Adipocyte (in vitro differentiated cells): ENCODE measurements around the gene KLB.
"Not testable (repeated sequence)": the region's sequence is repeated elsewhere in the genome, so short reads cannot be mapped to it uniquely, and the experiment has no call there.

Source experiments
- DNase-seq: peaks from one replicate; pipeline ENCODE4 v3.0.0-alpha.2; 2015; ENCODE audit warnings: low read depth
- H3K27me3 ChIP-seq: replicated peaks from 2 replicates; pipeline ENCODE4 v1.7.0; 2013; ENCODE audit warnings: mild to moderate bottlenecking, low read length, moderate library complexity; ENCODE audit not compliant: control insufficient read depth, insufficient read depth
- H3K36me3 ChIP-seq: 2 replicates; pipeline ENCODE4 v1.7.0; 2013; ENCODE audit warnings: low read length, mild to moderate bottlenecking, moderate library complexity; ENCODE audit not compliant: control insufficient read depth, insufficient read depth, severe bottlenecking
- H3K4me1 ChIP-seq: 2 replicates; pipeline ENCODE4 v1.7.0; 2013; ENCODE audit warnings: mild to moderate bottlenecking, low read length, moderate library complexity; ENCODE audit not compliant: control insufficient read depth, insufficient read depth
- H3K4me3 ChIP-seq: 2 replicates; pipeline ENCODE4 v1.7.0; 2013; ENCODE audit warnings: mild to moderate bottlenecking, low read length, moderate library complexity
- H3K9ac ChIP-seq: 2 replicates; pipeline ENCODE4 v1.7.0; 2013; ENCODE audit warnings: mild to moderate bottlenecking, low read length, moderate library complexity
- H3K9me3 ChIP-seq: 2 replicates; pipeline ENCODE4 v1.7.0; 2013; ENCODE audit warnings: mild to moderate bottlenecking, low read length, moderate library complexity; ENCODE audit not compliant: control insufficient read depth

Gene KLB

GRCh38 chr4:39452153-39452859, 45.6 kb downstream of the KLB start:
- Histone ChIP-seq H3K36me3 (peaks cover 83% of the 10 kb centered on the region), H3K4me1 (peaks cover 54% of the 10 kb centered on the region), H3K9ac (peak overlapping the region; percentile 5), H3K4me3 (no peak overlapping the region), H3K27me3 (no peaks in the 10 kb centered on the region), H3K9me3 (no peaks in the 10 kb centered on the region)
- no peak for DNase-seq

- no peak for DNase-seq
- H3K36me3 ChIP-seq = peaks cover 85% of the 10 kb centered on the region
- H3K4me1 ChIP-seq = peaks cover 52% of the 10 kb centered on the region
- H3K9me3 ChIP-seq = no peaks in the 10 kb centered on the region
- H3K9ac ChIP-seq = no peak overlapping the region
- no peaks in the 10 kb centered on the region for H3K27me3 ChIP-seq
- no peak overlapping the region for H3K4me3 ChIP-seq
These were observed 46.3 kb downstream of the KLB start for GRCh38 chr4:39452860-39453587.

- peaks cover 80% of the 10 kb centered on the region for H3K36me3 ChIP-seq
- no peak overlapping the region for H3K9ac ChIP-seq
- H3K4me3 ChIP-seq = no peak overlapping the region
- peaks cover 52% of the 10 kb centered on the region for H3K4me1 ChIP-seq
- no peak for DNase-seq
- H3K27me3 ChIP-seq = no peaks in the 10 kb centered on the region
- no peaks in the 10 kb centered on the region for H3K9me3 ChIP-seq
These were observed 47.0 kb downstream of the KLB start for GRCh38 chr4:39453738-39454137.

GRCh38 chr4:39455486-39455885, 48.8 kb downstream of the KLB start:
- Histone ChIP-seq H3K9ac (peak overlapping the region; percentile 98), H3K27me3 (no peaks in the 10 kb centered on the region), H3K4me1 (peaks cover 48% of the 10 kb centered on the region), H3K4me3 (peak overlapping the region; percentile 100), H3K36me3 (peaks cover 68% of the 10 kb centered on the region), H3K9me3 (no peaks in the 10 kb centered on the region)
- no peak for DNase-seq

- DNase-seq = no peak
- Histone ChIP-seq H3K36me3 (peaks cover 57% of the 10 kb centered on the region), H3K4me1 (peaks cover 34% of the 10 kb centered on the region), H3K9ac (peak overlapping the region; percentile 98), H3K27me3 (no peaks in the 10 kb centered on the region), H3K4me3 (peak overlapping the region; percentile 100), H3K9me3 (no peaks in the 10 kb centered on the region)
These were observed 50.4 kb downstream of the KLB start for GRCh38 chr4:39456946-39457763.

- Histone ChIP-seq H3K36me3 (peaks cover 51% of the 10 kb centered on the region), H3K9ac (peak overlapping the region; percentile 98), H3K4me1 (peaks cover 27% of the 10 kb centered on the region), H3K4me3 (peak overlapping the region; percentile 100)
- not testable (repeated sequence) for DNase-seq, H3K27me3 ChIP-seq, H3K9me3 ChIP-seq
These were observed 51.4 kb downstream of the KLB start for GRCh38 chr4:39458161-39458504.

- no peaks in the 10 kb centered on the region for H3K9me3 ChIP-seq
- peak; percentile 99 for DNase-seq
- H3K4me1 ChIP-seq = peaks cover 27% of the 10 kb centered on the region
- peak within 1 kb of the TSS; percentile 100 for H3K4me3 ChIP-seq
- peaks cover 51% of the 10 kb centered on the region for H3K36me3 ChIP-seq
- H3K9ac ChIP-seq = peak within 1 kb of the TSS; percentile 98
- no peaks in the 10 kb centered on the region for H3K27me3 ChIP-seq
These were observed 52.0 kb downstream of the KLB start, which contains the start of the genes LIAS and RPL9 for GRCh38 chr4:39458505-39459300. Gene LIAS, plus strand, starts transcription at chr4:39459056. Its CDS starts 62 bp downstream, at chr4:39459118. Gene RPL9, minus strand, starts transcription at chr4:39458922. Its CDS starts 483 bp downstream, at chr4:39458439.

- H3K9me3 ChIP-seq = no peaks in the 10 kb centered on the region
- peaks cover 22% of the 10 kb centered on the region for H3K36me3 ChIP-seq
- H3K27me3 ChIP-seq = no peaks in the 10 kb centered on the region
- H3K4me1 ChIP-seq = peaks cover 12% of the 10 kb centered on the region
- peak; percentile 85 for DNase-seq
- peak overlapping the region; percentile 43 for H3K4me3 ChIP-seq
- H3K9ac ChIP-seq = peak overlapping the region; percentile 63
These were observed 58.3 kb downstream of the KLB start for GRCh38 chr4:39464886-39465501.

- peak; percentile 15 for DNase-seq
These were observed 60.0 kb downstream of the KLB start for GRCh38 chr4:39466747-39467146.

GRCh38 chr4:39467464-39467863, 60.7 kb downstream of the KLB start:
- H3K9ac ChIP-seq = peak overlapping the region; percentile 63
- peaks cover 33% of the 10 kb centered on the region for H3K4me1 ChIP-seq
- no peak for DNase-seq
- H3K36me3 ChIP-seq = peaks cover 22% of the 10 kb centered on the region
- no peak overlapping the region for H3K4me3 ChIP-seq
- no peaks in the 10 kb centered on the region for H3K27me3 ChIP-seq
- H3K9me3 ChIP-seq = no peaks in the 10 kb centered on the region

More at GRCh38 chr4:39466747-39467146, 60.0 kb downstream of the KLB start:
- H3K4me1 ChIP-seq = peaks cover 26% of the 10 kb centered on the region
- H3K9ac ChIP-seq = peak overlapping the region; percentile 63
- H3K4me3 ChIP-seq = no peak overlapping the region
- H3K36me3 ChIP-seq = peaks cover 22% of the 10 kb centered on the region
- no peaks in the 10 kb centered on the region for H3K27me3 ChIP-seq
- H3K9me3 ChIP-seq = no peaks in the 10 kb centered on the region
